Measurements from ENCODE around the gene CFAP251. TPM values are rescaled to one million over a fixed set of nuclear protein-coding genes. Genes with fewer than 3 reads are reported as not detected.

Gene CFAP251
- polyA plus RNA-seq, 5 donors = 3.8 to 12.5 (median 9.6) TPM

- no peak for DNase-seq
Measured at GRCh38 chr12:121946313-121947025, 28.1 kb downstream of the CFAP251 start.

- DNase-seq = no peak
Measured at GRCh38 chr12:121947981-121948380, 29.6 kb downstream of the CFAP251 start.

- DNase-seq = no peak
Measured at GRCh38 chr12:121949648-121950397, 31.4 kb downstream of the CFAP251 start.

- DNase-seq = no peak
Measured at GRCh38 chr12:121953117-121953692, 34.8 kb downstream of the CFAP251 start.

DNA sequence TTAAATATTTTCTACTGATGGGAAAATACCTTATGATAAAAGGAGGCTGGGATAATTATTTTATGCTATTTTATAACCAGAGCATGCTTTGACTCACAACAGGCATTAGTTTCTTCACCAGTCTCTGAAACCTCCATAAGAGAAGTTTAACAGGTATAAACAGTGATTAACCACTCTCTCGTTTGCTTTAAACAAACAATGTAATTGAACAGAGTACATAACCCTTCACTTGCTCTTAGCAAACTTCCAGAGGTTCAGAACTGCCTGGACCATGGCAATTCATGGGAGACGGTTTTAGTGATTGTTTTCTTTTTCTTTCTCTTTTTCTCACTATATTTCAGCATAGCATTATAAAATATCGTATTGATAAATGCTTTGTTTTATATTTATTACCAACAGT is 35.3 kb downstream of the CFAP251 start:
- no peak for DNase-seq

DNA sequence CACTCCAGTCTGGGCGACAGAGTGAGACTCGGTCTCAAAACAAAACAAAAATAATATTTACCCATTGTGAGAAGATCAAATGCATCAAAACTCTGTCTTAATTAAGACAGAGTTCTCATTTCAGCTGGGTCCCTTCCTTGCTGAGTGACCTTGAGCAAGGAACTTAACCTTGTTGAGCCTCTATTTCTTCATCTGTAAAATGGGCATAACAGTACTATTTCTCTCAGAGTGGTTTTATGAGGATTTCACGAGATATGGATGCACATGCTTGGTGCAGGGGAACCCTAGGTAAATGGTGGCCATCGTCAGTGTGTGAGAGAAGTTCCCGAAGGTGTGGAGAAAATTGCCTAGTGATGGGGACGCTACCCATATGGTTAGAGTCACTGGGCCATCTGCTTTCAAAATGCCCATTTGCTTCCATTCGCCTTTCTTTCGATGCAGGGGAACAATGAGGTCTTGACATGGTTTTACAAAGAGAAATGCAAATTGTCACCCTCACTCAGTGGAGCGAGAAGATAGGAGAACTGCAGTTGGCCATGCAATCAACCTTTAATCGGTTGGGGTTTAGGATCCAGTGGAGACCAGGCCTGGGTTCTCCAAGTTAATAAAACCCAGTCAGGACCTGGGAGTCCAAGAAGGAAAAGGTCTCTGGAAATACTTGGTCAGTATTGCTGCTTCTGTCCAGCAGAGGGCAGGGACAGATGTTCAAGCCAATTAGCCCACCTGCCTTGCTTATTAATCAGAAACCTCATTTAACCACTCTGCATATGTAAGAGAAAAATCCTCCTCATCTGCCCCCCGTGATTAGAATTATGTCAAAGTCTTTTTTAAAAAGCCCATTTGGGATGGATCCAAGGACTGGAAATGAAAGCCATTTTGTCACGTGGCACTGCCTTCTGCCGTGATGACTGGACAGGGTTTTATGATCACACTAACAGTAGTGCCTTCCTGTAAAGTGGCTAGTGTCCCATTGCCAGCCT is 37.2 kb downstream of the CFAP251 start:
- no peak for DNase-seq

DNA sequence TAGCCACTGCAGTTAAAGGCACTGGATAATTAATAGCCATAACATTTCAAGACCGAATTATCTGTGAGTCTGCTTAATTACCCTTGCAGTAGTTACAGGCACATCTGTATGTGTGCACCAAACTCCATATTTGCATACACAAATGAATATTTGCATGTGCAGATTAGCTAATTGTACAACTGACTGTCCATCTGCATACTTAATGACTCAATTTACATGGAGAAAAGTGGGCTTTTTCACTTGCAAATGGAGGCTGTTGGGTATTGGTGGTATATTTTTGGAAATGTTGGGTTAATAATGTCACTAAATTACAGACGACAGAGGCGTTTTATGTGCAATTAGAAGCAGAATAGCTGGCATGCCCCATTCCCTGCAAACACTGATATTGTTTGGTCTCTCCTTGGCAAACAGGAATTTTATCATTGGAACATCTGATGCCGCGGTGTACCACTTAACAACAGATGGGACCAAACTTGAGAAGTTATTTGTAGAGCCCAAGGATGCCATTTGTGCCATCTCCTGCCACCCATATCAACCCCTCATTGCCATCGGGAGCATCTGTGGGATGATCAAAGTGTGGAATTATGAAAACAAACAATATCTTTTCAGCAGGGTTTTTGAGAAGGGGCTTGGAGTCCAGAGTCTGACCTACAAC is 39.6 kb downstream of the CFAP251 start:
- no peak for DNase-seq

DNA sequence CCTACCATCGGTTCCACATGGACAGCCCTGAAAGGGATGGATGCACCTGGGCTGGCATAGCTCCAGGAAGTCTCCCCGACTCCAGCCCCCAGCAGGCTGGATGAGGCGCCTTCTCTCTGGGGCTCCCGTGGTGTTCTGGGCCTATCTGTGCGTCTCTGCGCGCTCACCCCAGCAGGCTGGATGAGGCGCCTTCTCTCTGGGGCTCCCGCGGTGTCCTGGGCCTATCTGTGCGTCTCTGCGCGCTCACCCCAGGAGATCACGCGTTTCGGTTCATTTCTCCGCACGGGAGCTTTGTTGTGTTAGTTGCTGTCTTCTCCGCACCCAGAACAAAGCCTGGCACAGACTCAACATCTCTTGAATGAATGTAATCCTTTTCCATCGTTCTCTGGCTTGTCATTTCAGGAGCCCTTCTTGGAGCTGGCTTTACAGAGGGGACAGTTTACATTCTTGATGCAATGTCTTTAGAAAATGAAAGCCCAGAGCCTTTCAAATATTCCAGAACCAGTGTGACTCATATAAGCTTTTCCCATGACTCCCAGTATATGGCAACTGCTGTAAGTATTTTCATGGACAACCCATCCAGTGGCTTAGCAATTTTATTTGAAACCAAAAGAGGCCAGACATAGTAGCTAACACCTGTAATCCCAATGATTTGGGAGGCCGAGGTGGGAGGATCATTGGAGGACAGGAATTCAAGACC is 40.3 kb downstream of the CFAP251 start:
- DNase-seq = no peak

GRCh38 chr12:121960541-121960940 is 42.1 kb downstream of the CFAP251 start:
- DNase-seq = no peak

GRCh38 chr12:121961195-121961879 is 42.9 kb downstream of the CFAP251 start:
- no peak for DNase-seq

DNA sequence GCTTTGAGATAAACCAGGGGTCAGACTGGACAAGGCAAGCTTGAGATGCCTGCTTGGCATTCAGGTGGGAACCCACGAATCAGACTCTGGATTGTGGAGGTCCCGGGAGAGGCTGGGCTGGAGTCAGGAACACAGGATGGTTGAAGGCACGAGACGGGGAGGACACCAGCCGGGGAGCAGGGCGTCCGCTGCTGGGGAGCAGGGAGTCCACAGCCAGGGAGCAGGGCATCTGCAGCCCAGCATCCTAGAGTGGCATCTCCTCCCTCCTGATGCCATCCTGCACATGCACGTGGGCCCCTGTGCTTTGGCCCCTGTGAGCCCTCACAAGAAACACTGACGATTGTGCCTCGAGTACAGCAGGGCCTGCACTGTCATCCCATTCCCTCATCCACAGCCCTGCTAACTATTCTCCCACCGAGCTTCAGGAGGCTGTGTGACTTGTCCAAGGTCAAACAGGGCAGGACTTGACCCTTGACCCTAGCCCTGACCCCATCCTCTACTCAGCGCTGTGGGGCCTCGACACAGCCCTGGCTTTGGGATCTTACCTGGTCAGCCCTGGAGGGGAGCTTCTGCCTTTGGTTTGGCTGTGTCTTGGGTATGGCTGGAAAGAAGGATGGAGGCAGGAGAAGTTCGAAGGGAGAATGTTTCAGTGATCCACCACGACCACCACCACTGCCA is 45.1 kb downstream of the CFAP251 start:
- DNase-seq = no peak

GRCh38 chr12:121964813-121965643 is 46.6 kb downstream of the CFAP251 start:
- no peak for DNase-seq

- no peak for DNase-seq
Measured at GRCh38 chr12:121966959-121967358, 48.6 kb downstream of the CFAP251 start.

DNA sequence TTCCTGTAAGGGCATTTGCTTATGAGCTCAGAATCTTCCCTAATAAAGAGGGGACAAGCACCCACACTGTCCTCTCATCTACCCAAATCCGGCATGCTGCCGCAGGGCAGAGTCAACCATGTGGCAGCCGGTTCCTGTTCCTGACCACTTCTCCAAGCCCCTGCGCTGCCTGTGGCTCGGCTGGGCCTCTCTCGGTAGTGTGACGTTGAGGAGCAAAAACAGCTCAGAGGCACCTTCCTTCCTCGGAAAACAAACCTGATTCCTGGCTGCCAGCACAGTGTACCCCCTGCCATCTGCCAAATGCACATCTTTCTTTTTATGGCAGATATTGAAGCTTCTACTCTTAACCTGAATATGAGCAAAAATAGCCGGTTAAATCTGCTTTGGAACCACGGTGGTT is 50.5 kb downstream of the CFAP251 start:
- DNase-seq = no peak

DNA sequence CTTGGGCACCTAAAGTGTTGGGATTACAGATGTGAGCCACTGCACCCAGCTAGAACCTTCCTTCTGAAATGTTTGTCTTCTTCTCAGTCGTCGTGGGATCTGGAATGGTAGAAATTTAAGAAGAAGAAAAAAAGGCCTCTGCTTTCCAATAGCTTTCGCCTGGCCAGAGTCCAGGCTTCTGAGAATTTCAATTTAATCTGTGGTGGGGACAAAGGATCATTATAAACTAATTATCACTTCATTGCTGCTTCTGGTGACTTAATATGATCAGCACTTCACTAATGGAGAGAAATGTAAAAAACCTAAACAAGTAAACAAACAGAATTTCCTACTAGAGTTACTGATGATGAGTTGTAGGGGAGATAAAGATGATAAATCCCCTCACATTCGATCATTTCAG is 51.3 kb downstream of the CFAP251 start:
- DNase-seq = peak; percentile 71 to 78

DNA sequence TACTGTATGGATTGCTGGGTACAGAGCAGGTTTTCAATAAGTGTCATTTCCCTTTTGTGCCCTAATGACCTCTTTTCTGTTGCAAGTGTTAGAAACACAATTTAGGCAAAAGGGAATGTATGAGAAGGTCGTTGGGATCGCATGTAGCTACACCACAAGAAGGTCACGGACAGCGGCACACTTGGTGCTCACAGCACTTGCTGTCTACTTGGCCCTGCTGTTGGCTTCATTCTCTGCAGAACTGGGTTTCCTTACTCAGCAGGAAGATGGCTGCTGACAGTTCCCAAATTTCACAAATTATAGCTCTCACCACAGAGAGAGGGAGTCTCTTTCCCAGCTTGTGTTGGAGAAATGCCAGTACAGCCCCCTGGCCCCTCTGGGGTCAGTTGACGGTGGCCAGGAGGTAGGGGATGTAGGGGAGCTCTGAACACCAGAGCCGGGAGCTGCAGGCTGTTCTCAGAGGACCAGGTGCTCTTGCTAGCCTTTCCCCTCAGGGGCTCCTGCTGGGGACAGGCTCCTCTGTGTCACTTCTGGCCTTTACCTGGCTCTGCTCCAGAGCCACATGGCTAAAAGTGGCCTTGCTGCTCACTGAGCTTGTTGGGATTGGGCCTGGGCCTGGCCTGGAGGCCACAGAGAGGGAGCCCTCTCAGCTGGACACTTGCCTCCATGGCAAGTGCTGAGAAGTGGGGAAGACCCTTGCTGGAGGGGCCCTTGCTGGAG is 52.3 kb downstream of the CFAP251 start:
- DNase-seq = no peak

All from right lung (tissue), 5 donors.